Measurements from ENCODE around the gene GLMP. TPM values are rescaled to one million over a fixed set of nuclear protein-coding genes. Genes with fewer than 3 reads are reported as not detected.

Gene GLMP
- polyA plus RNA-seq, 1 donor (not counting 4 experiments of a cell fraction or from before 2014, with no cell fraction given) = 12.5 TPM

- no peak for TF ChIP-seq EZH2 (IDR thresholded peaks at IDR 0.05; ENCODE audit: low read length)
- DNase-seq (ENCODE audit: low read depth, low spot score) (no peak), FAIRE-seq (no peak)
- H4K20me1 ChIP-seq (ENCODE audit: control insufficient read depth, extremely low read depth, insufficient read depth, low read length) = no peaks in the 10 kb centered on the region
- H2AFZ ChIP-seq (ENCODE audit: control insufficient read depth, low read length) = no peak overlapping the region
- no peak overlapping the region for H3K9ac ChIP-seq (ENCODE audit: control insufficient read depth, extremely low read depth, insufficient read depth, low read length)
- no peaks in the 10 kb centered on the region for H3K79me2 ChIP-seq (ENCODE audit: control insufficient read depth, insufficient read depth, low read length)
- H3K36me3 ChIP-seq (ENCODE audit: control insufficient read depth in 2 of 2, extremely low read depth in 1 of 2, insufficient read depth in 2 of 2, low read length in 2 of 2) = peaks cover 12% of the 10 kb centered on the region in 2 experiments
- H3K4me3 ChIP-seq (ENCODE audit: control insufficient read depth in 2 of 3, extremely low read depth in 1 of 3, insufficient read depth in 2 of 3, low read depth in 1 of 3, low read length in 3 of 3) = no peak overlapping the region
- H3K4me2 ChIP-seq (ENCODE audit: control insufficient read depth, extremely low read depth, insufficient read depth, low read depth, low read length) = no peak overlapping the region
- H3K27ac ChIP-seq (ENCODE audit: control insufficient read depth, insufficient read depth, low read length) = no peak overlapping the region
- H3K9me3 ChIP-seq (ENCODE audit: control insufficient read depth, low read depth, low read length) = no peaks in the 10 kb centered on the region
- dilution Hi-C loops (cut with MboI; ENCODE audit: extremely low pct_ligation_motif_present, low sequenced_read_pairs) = no loop called here
- H3K9me1 ChIP-seq (ENCODE audit: control insufficient read depth, extremely low read depth, insufficient read depth, low read length) = no peaks in the 10 kb centered on the region
- H3K4me1 ChIP-seq (ENCODE audit: control insufficient read depth, extremely low read depth, insufficient read depth, low read length) = peaks cover 9% of the 10 kb centered on the region
- no peaks in the 10 kb centered on the region for H3K27me3 ChIP-seq (ENCODE audit: control insufficient read depth, extremely low read depth, insufficient read depth, low read length)
These were observed 9.7 kb upstream of the GLMP start for GRCh38 chr1:156305215-156305614.

- peaks cover 3 to 10% of the 10 kb centered on the region in 2 experiments for H3K36me3 ChIP-seq (ENCODE audit: control insufficient read depth in 2 of 2, extremely low read depth in 1 of 2, insufficient read depth in 2 of 2, low read length in 2 of 2)
- H3K9me1 ChIP-seq (ENCODE audit: control insufficient read depth, extremely low read depth, insufficient read depth, low read length) = no peaks in the 10 kb centered on the region
- DNase-seq (ENCODE audit: low read depth, low spot score) (no peak), FAIRE-seq (no peak)
- dilution Hi-C loops (cut with MboI; ENCODE audit: extremely low pct_ligation_motif_present, low sequenced_read_pairs) = no loop called here
- no peaks in the 10 kb centered on the region for H3K9me3 ChIP-seq (ENCODE audit: control insufficient read depth, low read depth, low read length)
- H3K27ac ChIP-seq (ENCODE audit: control insufficient read depth, insufficient read depth, low read length) = no peak overlapping the region
- H3K4me1 ChIP-seq (ENCODE audit: control insufficient read depth, extremely low read depth, insufficient read depth, low read length) = peaks cover 9% of the 10 kb centered on the region
- no peaks in the 10 kb centered on the region for H4K20me1 ChIP-seq (ENCODE audit: control insufficient read depth, extremely low read depth, insufficient read depth, low read length)
- TF ChIP-seq EZH2 (IDR thresholded peaks at IDR 0.05; ENCODE audit: low read length) (no peak), CTCF (optimal IDR thresholded peaks at IDR 0.05 in 1 of 3, IDR thresholded peaks at IDR 0.05 in 1 of 3, conservative IDR thresholded peaks at IDR 0.05 in 1 of 3; ENCODE audit: extremely low read depth in 1 of 3, insufficient read depth in 2 of 3, low read length in 3 of 3) (no peak)
- no peak overlapping the region for H3K4me3 ChIP-seq (ENCODE audit: control insufficient read depth in 2 of 3, extremely low read depth in 1 of 3, insufficient read depth in 2 of 3, low read depth in 1 of 3, low read length in 3 of 3)
- no peaks in the 10 kb centered on the region for H3K79me2 ChIP-seq (ENCODE audit: control insufficient read depth, insufficient read depth, low read length)
- H2AFZ ChIP-seq (ENCODE audit: control insufficient read depth, low read length) = no peak overlapping the region
- no peak overlapping the region for H3K4me2 ChIP-seq (ENCODE audit: control insufficient read depth, extremely low read depth, insufficient read depth, low read depth, low read length)
- no peaks in the 10 kb centered on the region for H3K27me3 ChIP-seq (ENCODE audit: control insufficient read depth, extremely low read depth, insufficient read depth, low read length)
- no peak overlapping the region for H3K9ac ChIP-seq (ENCODE audit: control insufficient read depth, extremely low read depth, insufficient read depth, low read length)
These were observed 7.8 kb upstream of the GLMP start for GRCh38 chr1:156303241-156303640.

GRCh38 chr1:156298852-156299357 lies 3.4 kb upstream of the GLMP start, which contains the start of gene VHLL:
TSS of gene VHLL (minus strand) at chr1:156299307. CDS start at chr1:156299189, 118 bp downstream.
- Histone ChIP-seq H4K20me1 (ENCODE audit: control insufficient read depth, extremely low read depth, insufficient read depth, low read length) (no peaks in the 10 kb centered on the region), H3K9me1 (ENCODE audit: control insufficient read depth, extremely low read depth, insufficient read depth, low read length) (no peaks in the 10 kb centered on the region), H3K4me3 (ENCODE audit: control insufficient read depth in 2 of 3, extremely low read depth in 1 of 3, insufficient read depth in 2 of 3, low read depth in 1 of 3, low read length in 3 of 3) (no peak within 1 kb of the TSS), H3K9me3 (ENCODE audit: control insufficient read depth, low read depth, low read length) (no peaks in the 10 kb centered on the region), H3K4me1 (ENCODE audit: control insufficient read depth, extremely low read depth, insufficient read depth, low read length) (peaks cover 13% of the 10 kb centered on the region), H2AFZ (ENCODE audit: control insufficient read depth, low read length) (peak within 1 kb of the TSS; percentile 34), H3K36me3 (ENCODE audit: control insufficient read depth in 2 of 2, extremely low read depth in 1 of 2, insufficient read depth in 2 of 2, low read length in 2 of 2) (peaks cover 0 to 3% of the 10 kb centered on the region in 2 experiments), H3K27ac (ENCODE audit: control insufficient read depth, insufficient read depth, low read length) (no peak within 1 kb of the TSS), H3K27me3 (ENCODE audit: control insufficient read depth, extremely low read depth, insufficient read depth, low read length) (no peaks in the 10 kb centered on the region), H3K9ac (ENCODE audit: control insufficient read depth, extremely low read depth, insufficient read depth, low read length) (no peak within 1 kb of the TSS), H3K79me2 (ENCODE audit: control insufficient read depth, insufficient read depth, low read length) (peaks cover 2% of the 10 kb centered on the region), H3K4me2 (ENCODE audit: control insufficient read depth, extremely low read depth, insufficient read depth, low read depth, low read length) (no peak within 1 kb of the TSS)
- no peak for DNase-seq (ENCODE audit: low read depth, low spot score)
- no peak for FAIRE-seq
- TF ChIP-seq CTCF (optimal IDR thresholded peaks at IDR 0.05 in 1 of 3, IDR thresholded peaks at IDR 0.05 in 1 of 3, conservative IDR thresholded peaks at IDR 0.05 in 1 of 3; ENCODE audit: extremely low read depth in 1 of 3, insufficient read depth in 2 of 3, low read length in 3 of 3) (no peak), EZH2 (IDR thresholded peaks at IDR 0.05; ENCODE audit: low read length) (no peak)
- dilution Hi-C loops (cut with MboI; ENCODE audit: extremely low pct_ligation_motif_present, low sequenced_read_pairs) = no loop called here
